DMS79 (cell line): Measurements from ENCODE around the gene ELAC2.

Experiments
- DNase-seq: peaks from one replicate; lab custom pipeline; 2025; lab: John Stamatoyannopoulos, UW

Gene ELAC2

DNA sequence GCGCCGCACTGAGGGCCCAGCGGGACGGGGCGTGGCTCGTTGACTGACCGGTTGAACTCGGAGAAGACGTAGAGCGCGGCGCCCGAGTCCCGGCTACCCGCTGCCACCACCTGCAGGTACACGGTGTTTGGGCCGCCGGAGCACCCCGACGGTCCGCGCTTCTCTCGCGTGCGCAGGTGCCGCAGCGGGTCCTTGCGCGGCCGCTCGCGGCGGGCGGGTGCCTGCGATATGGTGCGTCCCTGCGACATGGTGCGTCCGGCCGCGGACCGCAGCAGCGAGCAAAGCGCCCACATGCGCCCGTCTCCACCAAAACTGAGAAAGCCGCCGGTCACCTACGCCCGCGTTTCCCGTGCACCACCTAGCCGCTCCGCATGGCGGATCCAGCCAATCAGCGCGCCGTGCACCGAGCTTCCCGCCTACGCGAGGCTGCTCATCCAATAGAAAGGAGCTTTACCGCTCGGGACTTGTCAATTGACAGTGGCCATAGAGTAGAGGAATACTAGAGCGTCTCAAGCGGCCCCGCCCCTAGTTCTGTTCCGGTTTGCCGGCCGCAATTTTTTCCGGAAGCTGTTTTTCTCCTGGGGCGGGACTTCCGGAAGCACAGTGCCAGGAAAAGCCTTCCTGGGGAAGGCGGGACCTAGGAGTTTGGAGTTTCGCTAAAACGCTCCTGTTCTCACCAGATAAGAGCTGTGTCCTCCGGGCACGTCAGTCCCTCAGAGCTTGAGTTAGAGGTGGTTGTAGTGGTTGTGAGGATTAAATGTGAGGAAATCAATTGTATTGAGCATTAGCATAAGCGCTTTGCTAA lies at the start of gene ELAC2:
Gene ELAC2, minus strand, starts transcription at position 373 of the 805 bp plus-strand sequence. Its CDS starts 80 bp downstream, at position 293.
- DNase-seq, result peak; percentile 83

DNA sequence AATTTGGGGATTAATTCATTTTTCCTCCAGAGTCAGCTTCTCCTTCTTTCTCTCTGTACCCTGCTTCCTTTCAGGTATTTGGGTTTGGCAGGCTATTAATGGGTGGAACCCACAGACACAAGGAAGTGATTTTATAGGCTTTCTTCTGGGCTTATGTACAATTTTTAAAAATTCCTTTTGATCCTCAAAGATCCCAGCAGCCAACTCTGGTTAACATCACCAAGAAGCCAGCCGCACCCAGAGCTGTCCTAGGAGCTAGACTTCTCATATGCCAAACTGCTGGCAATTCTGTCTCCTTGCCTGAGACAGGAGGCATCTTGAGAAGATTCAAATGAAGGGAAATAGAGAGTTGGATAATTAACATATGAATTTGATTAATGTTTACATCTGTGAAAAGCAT lies 47.2 kb upstream of the ELAC2 start:
- DNase-seq, result no peak

- no peak for DNase-seq
Observed at GRCh38 chr17:13055131-13055530, 37.3 kb upstream of the ELAC2 start.

GRCh38 chr17:13054666-13055065 lies 36.8 kb upstream of the ELAC2 start:
- DNase-seq, result no peak

- DNase-seq, result no peak
Observed at GRCh38 chr17:13051915-13052314, 34.1 kb upstream of the ELAC2 start.

DNA sequence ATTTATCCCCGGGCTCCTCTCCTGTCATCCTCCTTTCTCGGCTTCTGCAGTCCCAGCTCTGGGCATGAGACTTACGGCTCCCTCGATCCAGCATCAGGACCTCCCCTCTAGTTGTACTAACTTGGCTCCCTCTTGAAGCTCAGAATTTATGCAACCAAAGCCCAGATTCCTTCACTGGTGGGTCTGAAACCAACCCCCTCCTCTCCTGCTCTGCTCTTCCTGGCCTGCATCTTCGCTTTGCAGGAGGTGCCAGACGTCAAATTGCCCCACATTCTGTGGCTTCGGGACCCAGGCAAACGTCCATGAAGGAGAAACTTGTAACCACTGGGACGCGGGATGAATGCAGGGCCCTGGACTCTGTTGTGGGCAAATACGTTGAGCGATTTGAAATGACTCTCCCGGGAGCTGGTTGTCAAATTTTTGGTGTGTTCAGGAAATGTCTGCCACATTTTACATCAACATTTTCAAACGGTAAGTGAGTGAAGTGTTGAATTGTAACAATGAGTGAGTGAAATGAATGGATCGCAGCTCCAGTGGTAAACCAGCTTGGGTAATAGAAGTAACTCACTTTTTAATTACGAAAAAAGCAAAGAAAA lies 29.3 kb upstream of the ELAC2 start:
- no peak for DNase-seq

- no peak for DNase-seq
Observed at GRCh38 chr17:13046361-13046760, 28.5 kb upstream of the ELAC2 start.

DNA sequence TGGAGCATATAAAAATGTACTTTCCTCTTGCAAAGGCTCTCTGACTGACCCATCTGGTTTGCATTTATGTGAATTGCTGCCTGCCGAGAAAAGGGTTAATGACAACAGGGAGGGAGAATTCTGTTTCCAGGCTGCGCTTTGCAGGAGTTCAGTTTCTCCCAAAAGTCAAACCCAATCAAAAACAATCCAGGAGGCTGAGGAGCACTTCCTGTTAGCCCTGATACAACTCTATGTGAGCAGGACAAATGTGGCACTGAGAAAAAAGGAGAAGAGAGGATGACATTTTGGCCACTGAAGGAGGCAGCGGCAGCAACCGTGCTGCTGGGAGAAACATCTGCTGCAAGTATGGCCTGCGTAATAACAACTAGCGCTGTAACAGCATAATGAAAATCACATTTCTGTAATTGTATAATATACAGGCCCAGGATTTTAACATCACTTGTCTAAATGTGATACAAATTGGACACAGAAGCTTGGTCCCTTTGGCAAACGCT lies 26.8 kb upstream of the ELAC2 start:
- DNase-seq, result no peak

GRCh38 chr17:13038931-13039665 lies 21.3 kb upstream of the ELAC2 start:
- no peak for DNase-seq

DNA sequence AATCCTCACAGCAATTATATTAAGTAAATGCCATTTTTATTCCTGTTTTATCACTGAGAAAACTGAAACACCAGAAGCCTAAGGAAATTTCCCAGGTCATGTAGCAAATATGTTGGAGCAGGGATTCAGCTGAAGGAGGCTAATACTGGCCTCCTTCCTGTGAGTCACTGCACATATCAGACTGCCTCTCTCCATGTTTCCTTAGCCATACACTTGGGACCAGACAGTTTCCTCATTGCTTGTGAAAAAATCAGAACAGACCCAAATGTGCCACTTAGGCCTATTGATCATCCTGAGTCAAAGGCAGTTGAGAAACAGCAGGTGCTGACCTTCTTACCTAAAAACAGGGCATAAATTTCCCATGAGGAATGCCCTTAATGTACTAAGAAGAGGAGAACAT lies 18.9 kb upstream of the ELAC2 start:
- DNase-seq, result no peak

DNA sequence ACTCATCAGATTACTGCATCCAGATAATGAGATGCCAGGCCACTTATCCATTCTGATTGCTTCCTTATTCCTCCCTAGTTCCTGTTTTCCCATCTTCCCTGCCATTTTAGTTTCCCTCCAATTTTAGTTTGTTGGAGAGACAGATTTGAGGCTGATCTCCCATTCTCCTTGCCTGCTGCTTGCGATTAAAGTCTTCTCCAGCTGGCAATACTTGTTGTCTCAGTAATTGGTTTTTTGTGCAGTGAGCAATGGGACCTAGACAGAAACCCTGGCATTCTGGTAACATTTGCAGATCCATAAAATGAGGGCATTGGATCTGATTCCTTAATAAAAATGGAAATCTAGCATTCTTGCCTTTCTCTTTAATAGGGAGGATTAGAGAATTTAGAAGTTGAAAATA lies 17.6 kb upstream of the ELAC2 start:
- no peak for DNase-seq

GRCh38 chr17:13031718-13032350 lies 14.0 kb upstream of the ELAC2 start:
- no peak for DNase-seq

DNA sequence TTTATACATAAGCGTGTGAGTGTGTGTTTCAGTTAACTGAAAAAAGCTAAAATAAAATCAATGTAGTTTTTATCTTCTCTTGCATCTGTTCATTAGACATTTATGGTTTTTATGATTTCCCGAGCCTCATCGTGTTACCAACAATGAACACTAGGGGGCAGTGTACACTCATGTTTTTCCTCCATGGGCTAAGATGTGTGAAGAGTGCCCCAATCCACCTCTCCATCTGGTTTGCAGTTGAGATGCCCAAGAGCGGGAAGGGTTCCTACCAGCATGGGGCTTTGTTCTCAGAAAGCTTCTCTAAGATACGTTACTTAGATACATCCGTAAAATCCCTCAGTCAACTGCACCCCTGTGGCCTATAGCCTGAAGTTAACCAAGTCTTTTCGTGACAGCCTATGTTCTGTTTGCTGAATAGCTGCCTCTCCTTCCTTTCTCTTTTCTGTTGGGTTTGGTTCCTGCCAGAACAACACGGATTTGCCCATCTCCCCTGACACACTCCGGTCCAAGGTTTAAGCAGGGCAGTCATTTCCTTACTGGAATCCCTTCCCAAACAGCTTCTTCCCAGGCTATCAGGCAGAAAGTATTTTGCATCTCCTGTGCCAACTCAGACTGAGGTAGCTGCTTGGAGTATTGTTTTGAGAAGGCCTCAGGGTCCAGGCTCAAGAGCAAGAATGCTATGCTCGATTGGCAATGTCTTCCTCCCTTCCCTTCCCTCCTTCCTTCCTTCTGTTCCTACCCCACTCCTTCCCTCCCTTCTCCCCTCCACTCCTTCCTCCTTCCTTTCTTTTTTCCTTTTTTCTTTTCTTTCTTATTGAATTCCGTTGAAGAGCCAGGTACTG lies 12.9 kb upstream of the ELAC2 start:
- DNase-seq, result no peak

DNA sequence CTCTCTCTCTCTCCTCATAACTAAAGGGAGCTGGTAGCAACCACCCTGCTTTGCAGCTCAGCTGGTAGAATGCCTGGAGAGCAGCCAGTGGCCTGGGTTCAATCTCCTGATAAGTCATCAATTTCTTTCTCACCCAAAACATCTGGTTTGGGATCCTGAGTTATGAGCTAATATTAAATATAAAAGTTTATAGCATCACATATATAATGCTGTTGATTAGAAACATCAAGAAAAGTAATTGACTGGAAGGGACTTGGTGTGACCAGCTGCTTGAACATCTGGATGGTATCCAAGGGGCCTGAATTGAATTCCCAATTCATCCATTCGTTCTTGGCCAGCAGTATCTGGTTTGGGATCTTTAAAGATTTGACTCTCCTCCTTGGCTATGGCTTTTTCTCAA lies 12.2 kb upstream of the ELAC2 start:
- DNase-seq, result no peak

DNA sequence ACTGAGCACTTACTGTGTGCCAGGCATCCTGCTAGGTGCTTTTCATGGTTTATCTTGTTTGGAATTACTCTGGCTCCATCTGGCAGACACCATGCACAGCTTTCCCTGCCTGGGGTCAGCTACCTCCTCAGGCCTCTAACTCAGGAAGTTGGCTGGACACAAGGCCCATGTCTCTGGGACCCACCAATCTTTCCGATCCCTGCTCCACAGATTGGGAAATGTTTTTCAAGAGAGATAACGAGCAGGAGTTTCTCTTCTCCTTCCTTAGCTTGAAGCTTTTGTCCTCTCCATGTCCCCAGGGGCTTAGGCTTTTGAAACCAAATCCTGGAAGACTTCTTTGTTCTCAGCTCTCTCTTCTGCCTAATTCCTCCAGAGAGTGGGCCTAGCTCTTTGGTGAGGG lies 11.5 kb upstream of the ELAC2 start:
- no peak for DNase-seq

- no peak for DNase-seq
Observed at GRCh38 chr17:13027246-13027645, 9.4 kb upstream of the ELAC2 start.

DNA sequence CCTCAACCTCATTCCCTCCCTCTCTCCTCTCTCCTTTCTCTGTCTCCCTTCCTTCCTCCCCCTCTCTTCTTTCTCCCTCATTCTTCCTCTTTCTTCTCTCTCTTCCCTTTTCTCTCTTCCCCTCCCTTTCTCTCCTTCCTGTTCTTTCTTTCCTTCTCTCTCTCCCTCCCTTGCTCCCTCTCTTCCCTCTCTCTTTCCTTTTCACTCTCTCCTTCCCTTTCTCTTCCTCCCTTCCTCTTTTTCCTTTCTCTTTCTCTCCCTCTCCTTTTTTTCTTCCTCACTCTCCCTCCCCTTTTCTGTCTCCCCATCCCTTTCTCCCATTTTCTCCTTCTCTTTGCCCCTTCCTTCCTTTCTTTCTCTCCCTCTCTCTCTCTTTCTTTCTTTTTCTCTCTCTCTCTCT lies 7.9 kb upstream of the ELAC2 start:
- DNase-seq, result no peak

DNA sequence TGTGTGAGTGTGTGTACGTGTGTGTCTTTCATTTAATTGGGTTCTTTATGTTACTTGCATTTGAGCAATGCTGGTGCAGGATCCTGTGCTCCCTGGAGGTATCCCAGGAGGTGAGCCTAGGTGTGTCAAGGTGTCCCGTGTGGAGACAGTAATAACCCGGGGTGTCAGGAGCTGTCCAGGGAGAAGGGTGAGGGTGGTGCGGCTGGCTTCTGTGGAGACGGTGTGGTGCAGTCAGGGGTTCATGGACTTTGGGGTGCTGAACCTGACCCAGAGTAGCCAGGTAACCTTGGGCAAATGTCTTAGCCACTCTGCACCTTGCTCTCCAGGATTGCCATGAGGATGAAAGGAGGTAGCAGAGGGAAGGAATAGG lies 7.4 kb upstream of the ELAC2 start:
- DNase-seq, result no peak

- no peak for DNase-seq
Observed at GRCh38 chr17:13024526-13025257, 6.9 kb upstream of the ELAC2 start.

DNA sequence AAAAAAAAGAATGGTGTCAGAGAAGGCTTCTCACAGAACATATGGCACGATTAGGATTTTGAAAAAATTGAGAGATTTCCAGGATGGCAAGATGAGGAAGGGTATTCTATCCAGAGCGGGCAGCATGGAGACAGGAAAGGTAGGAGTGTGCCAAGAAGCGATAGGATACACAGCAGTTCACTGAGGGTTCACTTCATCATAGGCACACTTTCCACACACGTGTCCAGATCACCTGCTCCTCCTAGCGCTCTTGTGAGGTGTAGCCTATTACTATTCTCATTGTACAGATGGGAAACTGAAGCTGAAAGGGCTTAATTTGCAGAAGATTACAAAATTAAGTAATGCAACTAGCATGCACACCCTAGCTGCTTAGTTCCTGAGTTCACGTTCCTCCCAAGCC lies 6.2 kb upstream of the ELAC2 start:
- no peak for DNase-seq
